ENCODE data around the gene MCM5. TPM values are rescaled to one million over a fixed set of nuclear protein-coding genes. Genes with fewer than 3 reads are reported as not detected.
A peak's percentile ranks its signal among the peaks of the same experiment; 100 is the strongest.

MCM5 gene
- total RNA-seq, 1 donor from 2014 or later = 80.9 TPM

GRCh38 chr22:35424081-35424480 lies 24.1 kb downstream of the MCM5 start:
- Mint-ChIP-seq H3K36me3 (ENCODE audit: low read depth, unreplicated experiment) (peaks cover 41% of the 10 kb centered on the region), H3K4me3 (ENCODE audit: unreplicated experiment) (no peak overlapping the region), H3K27ac (ENCODE audit: unreplicated experiment) (no peak overlapping the region), H3K9me3 (ENCODE audit: unreplicated experiment) (no peaks in the 10 kb centered on the region), H3K4me1 (ENCODE audit: unreplicated experiment) (no peaks in the 10 kb centered on the region), H3K27me3 (ENCODE audit: unreplicated experiment) (no peaks in the 10 kb centered on the region)
- no peak for TF ChIP-seq CTCF (IDR thresholded peaks at IDR 0.05; ENCODE audit: unreplicated experiment)
- DNase-seq (ENCODE audit: low spot score) = no peak

GRCh38 chr22:35424761-35425160 lies 24.8 kb downstream of the MCM5 start:
- no peak for TF ChIP-seq CTCF (IDR thresholded peaks at IDR 0.05; ENCODE audit: unreplicated experiment)
- H3K4me1 Mint-ChIP-seq (ENCODE audit: unreplicated experiment) = no peaks in the 10 kb centered on the region
- no peaks in the 10 kb centered on the region for H3K9me3 Mint-ChIP-seq (ENCODE audit: unreplicated experiment)
- no peak overlapping the region for H3K27ac Mint-ChIP-seq (ENCODE audit: unreplicated experiment)
- DNase-seq (ENCODE audit: low spot score) = no peak
- H3K27me3 Mint-ChIP-seq (ENCODE audit: unreplicated experiment) = no peaks in the 10 kb centered on the region
- peaks cover 36% of the 10 kb centered on the region for H3K36me3 Mint-ChIP-seq (ENCODE audit: low read depth, unreplicated experiment)
- no peak overlapping the region for H3K4me3 Mint-ChIP-seq (ENCODE audit: unreplicated experiment)

DNA sequence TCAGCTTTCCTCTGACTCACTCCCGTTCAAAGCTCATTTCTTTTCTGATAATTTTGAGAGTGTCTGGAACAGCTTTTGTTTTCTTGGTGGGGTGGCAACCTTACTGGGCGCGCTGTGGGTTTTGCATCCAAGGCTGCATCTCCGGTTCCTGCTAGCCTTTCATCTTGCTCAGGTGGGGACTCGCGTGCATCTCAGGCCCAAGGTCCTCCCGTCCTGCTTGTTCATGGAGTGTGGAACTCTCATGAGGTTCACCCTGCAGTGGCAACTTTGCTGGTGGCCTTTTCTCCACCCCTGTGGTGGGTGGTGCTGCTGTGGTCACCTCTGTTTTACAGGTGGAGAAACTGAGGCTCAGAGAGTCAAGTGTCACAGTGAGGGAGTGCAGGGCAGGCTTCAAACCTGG lies 25.6 kb downstream of the MCM5 start:
- Mint-ChIP-seq H3K4me1 (ENCODE audit: unreplicated experiment) (no peaks in the 10 kb centered on the region), H3K27me3 (ENCODE audit: unreplicated experiment) (no peaks in the 10 kb centered on the region), H3K27ac (ENCODE audit: unreplicated experiment) (no peak overlapping the region), H3K4me3 (ENCODE audit: unreplicated experiment) (no peak overlapping the region), H3K9me3 (ENCODE audit: unreplicated experiment) (no peaks in the 10 kb centered on the region), H3K36me3 (ENCODE audit: low read depth, unreplicated experiment) (peaks cover 32% of the 10 kb centered on the region)
- DNase-seq (ENCODE audit: low spot score) = no peak
- TF ChIP-seq CTCF (IDR thresholded peaks at IDR 0.05; ENCODE audit: unreplicated experiment) = no peak

- H3K27ac Mint-ChIP-seq (ENCODE audit: unreplicated experiment) = no peak overlapping the region
- no peaks in the 10 kb centered on the region for H3K4me1 Mint-ChIP-seq (ENCODE audit: unreplicated experiment)
- no peak overlapping the region for H3K4me3 Mint-ChIP-seq (ENCODE audit: unreplicated experiment)
- H3K9me3 Mint-ChIP-seq (ENCODE audit: unreplicated experiment) = no peaks in the 10 kb centered on the region
- H3K36me3 Mint-ChIP-seq (ENCODE audit: low read depth, unreplicated experiment) = peaks cover 30% of the 10 kb centered on the region
- DNase-seq (ENCODE audit: low spot score) = no peak
- no peak for TF ChIP-seq CTCF (IDR thresholded peaks at IDR 0.05; ENCODE audit: unreplicated experiment)
- no peaks in the 10 kb centered on the region for H3K27me3 Mint-ChIP-seq (ENCODE audit: unreplicated experiment)
These were observed 26.2 kb downstream of the MCM5 start for GRCh38 chr22:35425971-35426800.

DNA sequence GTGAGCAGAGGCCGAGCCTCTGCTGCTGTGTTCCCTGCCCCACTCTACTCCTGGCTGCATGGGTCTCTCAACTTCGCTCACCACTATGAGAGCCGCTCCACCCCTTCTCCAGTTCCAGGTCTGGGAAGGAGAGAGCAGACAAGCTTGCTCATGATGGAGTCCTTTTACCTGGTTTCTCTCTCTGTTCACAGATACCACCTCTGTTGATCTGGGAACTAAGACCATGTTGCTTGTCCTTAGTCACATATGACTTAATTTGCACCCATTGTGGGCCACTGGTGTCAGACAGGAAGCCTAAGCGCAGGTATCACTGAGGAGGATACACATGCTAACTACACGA lies 26.8 kb downstream of the MCM5 start:
- Mint-ChIP-seq H3K27me3 (ENCODE audit: unreplicated experiment) (no peaks in the 10 kb centered on the region), H3K4me1 (ENCODE audit: unreplicated experiment) (no peaks in the 10 kb centered on the region), H3K4me3 (ENCODE audit: unreplicated experiment) (no peak overlapping the region), H3K36me3 (ENCODE audit: low read depth, unreplicated experiment) (peaks cover 25% of the 10 kb centered on the region), H3K27ac (ENCODE audit: unreplicated experiment) (peak overlapping the region; percentile 37), H3K9me3 (ENCODE audit: unreplicated experiment) (no peaks in the 10 kb centered on the region)
- no peak for DNase-seq (ENCODE audit: low spot score)
- TF ChIP-seq CTCF (IDR thresholded peaks at IDR 0.05; ENCODE audit: unreplicated experiment) = no peak
